ENCODE measurements around the gene EPS15.
A peak's percentile ranks its signal among the peaks of the same experiment; 100 is the strongest.

Gene EPS15

GRCh38 chr1:51555866-51556619 lies 37.0 kb upstream of the EPS15 start:
- no peak for TF ChIP-seq CTCF (IDR thresholded peaks at IDR 0.05; ENCODE audit: low read depth, low read length)
- peak in 1 of 2 donors; percentile 39 for DNase-seq (ENCODE audit: low read depth in 2 of 2)
- H3K4me3 ChIP-seq (replicated peaks in 1 of 2; ENCODE audit: low read depth in 2 of 2, low read length in 2 of 2), result no peak overlapping the region

- DNase-seq (ENCODE audit: low read depth in 2 of 2), result no peak
- no peak for TF ChIP-seq CTCF (IDR thresholded peaks at IDR 0.05; ENCODE audit: low read depth, low read length)
- H3K4me3 ChIP-seq (replicated peaks in 1 of 2; ENCODE audit: low read depth in 2 of 2, low read length in 2 of 2), result no peak overlapping the region
Measured at GRCh38 chr1:51553911-51554310, 34.8 kb upstream of the EPS15 start.

GRCh38 chr1:51552929-51553807 lies 34.1 kb upstream of the EPS15 start:
- no peak overlapping the region for H3K4me3 ChIP-seq (replicated peaks in 1 of 2; ENCODE audit: low read depth in 2 of 2, low read length in 2 of 2)
- DNase-seq (ENCODE audit: low read depth in 2 of 2), result no peak
- TF ChIP-seq CTCF (IDR thresholded peaks at IDR 0.05; ENCODE audit: low read depth, low read length), result no peak

- no peak for TF ChIP-seq CTCF (IDR thresholded peaks at IDR 0.05; ENCODE audit: low read depth, low read length)
- H3K4me3 ChIP-seq (replicated peaks in 1 of 2; ENCODE audit: low read depth in 2 of 2, low read length in 2 of 2), result no peak overlapping the region
- DNase-seq (ENCODE audit: low read depth in 2 of 2), result no peak
Measured at GRCh38 chr1:51551848-51552296, 32.8 kb upstream of the EPS15 start.

GRCh38 chr1:51551081-51551480 lies 32.0 kb upstream of the EPS15 start:
- no peak for DNase-seq (ENCODE audit: low read depth in 2 of 2)
- H3K4me3 ChIP-seq (replicated peaks in 1 of 2; ENCODE audit: low read depth in 2 of 2, low read length in 2 of 2), result no peak overlapping the region
- TF ChIP-seq CTCF (IDR thresholded peaks at IDR 0.05; ENCODE audit: low read depth, low read length), result no peak

- no peak for DNase-seq (ENCODE audit: low read depth in 2 of 2)
- H3K4me3 ChIP-seq (replicated peaks in 1 of 2; ENCODE audit: low read depth in 2 of 2, low read length in 2 of 2), result no peak overlapping the region
- TF ChIP-seq CTCF (IDR thresholded peaks at IDR 0.05; ENCODE audit: low read depth, low read length), result no peak
Measured at GRCh38 chr1:51549901-51550300, 30.8 kb upstream of the EPS15 start.
